Measurements from ENCODE around the gene GAREM1. TPM values are rescaled to one million over a fixed set of nuclear protein-coding genes. Genes with fewer than 3 reads are reported as not detected.

GAREM1 gene
- total and polyA plus RNA-seq, 9 of the 15 experiments (the other 6 are each of a cell fraction or from before 2014, with no cell fraction given): 0.03 to 0.33 (median 0.07) TPM; not detected in 1

- intact Hi-C loops (cut with micrococcal nuclease) (no loop called here), in situ Hi-C loops (cut with MboI) (no loop called here)
- BruUV-seq (replicated peaks): no TSS peak
- ChIA-PET CTCF (ENCODE audit: low intra/inter-chr PET ratio) (interaction anchor here (0.7 kb wide), 1 partner anchor 260 kb away, joined by 4 read pairs; no protein-coding TSS in a partner anchor), POLR2A (no interaction called here)
- 0% methylated on average over 1 of the region's 1 CpG for WGBS (ENCODE audit: insufficient coverage, low coverage, missing lambda C conversion rate)
- no peaks in the 10 kb centered on the region for H3K9me3 ChIP-seq (replicated peaks; ENCODE audit: control insufficient read depth, insufficient read depth, low read depth, low read length)
- no peak overlapping the region for H3K27ac ChIP-seq (ENCODE audit: extremely low read depth, low read depth, low read length)
- ATAC-seq: no peak
- no peak overlapping the region for H3K9ac ChIP-seq (ENCODE audit: insufficient read depth in 1 of 2, low read depth in 2 of 2, low read length in 2 of 2)
- no peak overlapping the region for H3K4me3 ChIP-seq
- DNase-seq (ENCODE audit: extremely low read depth in 1 of 4, low spot score in 3 of 4): no peak
- H3K9me1 ChIP-seq (ENCODE audit: control insufficient read depth, insufficient read depth, low read length): no peaks in the 10 kb centered on the region
- H3K36me3 ChIP-seq (ENCODE audit: control insufficient read depth, insufficient read depth, low read length): no peaks in the 10 kb centered on the region
- H3K4me1 ChIP-seq (replicated peaks in 1 of 2; ENCODE audit: control insufficient read depth in 2 of 2, insufficient read depth in 2 of 2, low read length in 2 of 2): no peaks in the 10 kb centered on the region
- H3K79me2 ChIP-seq (ENCODE audit: control insufficient read depth, insufficient read depth, low read length): no peaks in the 10 kb centered on the region
- no peaks in the 10 kb centered on the region for H3K27me3 ChIP-seq (ENCODE audit: control insufficient read depth in 2 of 2, insufficient read depth in 2 of 2, low read length in 2 of 2)
- H3K4me2 ChIP-seq (ENCODE audit: insufficient read depth, low read length): no peak overlapping the region
- FAIRE-seq: no peak
- no peak overlapping the region for H2AFZ ChIP-seq (ENCODE audit: low read depth, low read length)
- H4K20me1 ChIP-seq (replicated peaks; ENCODE audit: control insufficient read depth, insufficient read depth, low read length): no peaks in the 10 kb centered on the region
- TF ChIP-seq MCM5 (IDR thresholded peaks at IDR 0.05; ENCODE audit: low read depth): no peak
- TF ChIP-seq ARNT (IDR thresholded peaks at IDR 0.05): no peak
- TF ChIP-seq HMGN3 (IDR thresholded peaks at IDR 0.05; ENCODE audit: borderline replicate concordance, extremely low read depth, insufficient read length, low read depth, low read length): no peak
- TF ChIP-seq IRF9 (tag; IDR thresholded peaks at IDR 0.05): no peak
- no peak for TF ChIP-seq ZBTB5 (IDR thresholded peaks at IDR 0.05)
- no peak for TF ChIP-seq ZNF165 (CRISPR knock-in tag; IDR thresholded peaks at IDR 0.05; ENCODE audit: borderline replicate concordance)
- no peak for TF ChIP-seq HINFP (tag; conservative IDR thresholded peaks at IDR 0.05; ENCODE audit: low read depth)
- no peak for TF ChIP-seq ZBTB40 (IDR thresholded peaks at IDR 0.05)
- no peak for TF ChIP-seq ZBTB40 (CRISPR knock-in tag; IDR thresholded peaks at IDR 0.05)
Observed at GRCh38 chr18:32299484-32299883, 171.2 kb downstream of the GAREM1 start.
